Body of pancreas (tissue), 4 donors: Measurements from ENCODE around the gene TMEM91. TPM values are rescaled to one million over a fixed set of nuclear protein-coding genes. Genes with fewer than 3 reads are reported as not detected.

ENCODE experiments used
- ATAC-seq: fragments of 150-250 bp; one replicate; pipeline ENCODE4 v1.9.1; 2016
- DNase-seq, 4 donors: peaks; one replicate each; pipeline ENCODE4 v3.0.0-alpha.2; 2019
- H3K27ac ChIP-seq, 4 donors: fragments of 200-600 bp; sonication (generic); 1 replicate in 3 of 4; 2 replicates in 1 of 4; pipeline versions ENCODE4 v1.5.1 to v1.6.1; 2016 to 2019; ENCODE audit warnings: mild to moderate bottlenecking in 1 of 4, mixed read lengths in 1 of 4, moderate library complexity in 1 of 4
- H3K27me3 ChIP-seq, 2 donors: fragments of 200-600 bp; sonication (generic); one replicate each; pipeline ENCODE4 v1.6.0; 2016; ENCODE audit warnings: mild to moderate bottlenecking in 1 of 2
- H3K36me3 ChIP-seq, 2 donors: fragments of 200-600 bp; sonication (generic); replicated peaks in 1 of 2; 2 replicates each; pipeline ENCODE4 v1.5.1; 2016; ENCODE audit warnings: low read depth in 2 of 2; ENCODE audit not compliant: insufficient read depth in 1 of 2
- H3K4me1 ChIP-seq: fragments of 200-600 bp; sonication (generic); one replicate; pipeline ENCODE4 v1.6.0; 2016
- H3K4me3 ChIP-seq, 2 donors: fragments of 200-600 bp; sonication (generic); 1 replicate in 1 of 2; 2 replicates in 1 of 2; pipeline ENCODE4 v1.5.1; 2016 to 2019
- H3K9me3 ChIP-seq, 3 donors: fragments of 200-600 bp; sonication (generic); 1 replicate in 2 of 3; 2 replicates in 1 of 3; pipeline ENCODE4 v1.5.1; 2016
- CTCF ChIP-seq, 7 experiments: fragments of 450-650 bp in 4 of 7; fragments of 200-600 bp in 3 of 7; sonication (generic) in 3 of 7; IDR thresholded peaks; one replicate each; pipeline ENCODE4 v1.5.1; 2016 to 2019; ENCODE audit warnings: antibody characterized with exemption in 7 of 7
- POLR2A ChIP-seq, 3 donors: fragments of 450-650 bp; IDR thresholded peaks; one replicate each; pipeline ENCODE4 v1.6.1; 2016; ENCODE audit warnings: antibody characterized with exemption in 3 of 3, mild to moderate bottlenecking in 2 of 3
- WGBS, 2 donors: methylation state at CpG; one replicate each; pipeline ENCODE4 v1.1.5; 2017; 5-methylcytosine and 5-hydroxymethylcytosine counted together
- intact Hi-C: fragments of 100-400 bp; cut with DNase I; formaldehyde crosslinking; loops from one replicate; pipeline ENCODE4 v1.15.1; 2023
- total RNA-seq, 2 donors: library from RNA; depleted of rRNA; stranded (reverse); fragments of >200 nt; gene quantifications; one replicate each; pipeline ENCODE4 v1.1.0, GENCODE V29; 2016

The TMEM91 gene
- total RNA-seq, 2 donors from 2014 or later: 7.5 to 15.5 TPM

GRCh38 chr19:41363371-41363752, 13.0 kb upstream of the TMEM91 start:
- Histone ChIP-seq H3K4me1 (peaks cover 41% of the 10 kb centered on the region), H3K36me3 (no peaks in the 10 kb centered on the region), H3K9me3 (no peaks in the 10 kb centered on the region), H3K4me3 (no peak overlapping the region), H3K27me3 (no peaks in the 10 kb centered on the region), H3K27ac (peak overlapping the region; percentile 88 to 95 (median 95))
- no peak for DNase-seq
- 43% methylated on average over 5 to 6 of the region's 6 CpGs for WGBS, 2 donors
- intact Hi-C loops: no loop called here
- no peak for TF ChIP-seq POLR2A (IDR thresholded peaks at IDR 0.05)
- TF ChIP-seq CTCF (IDR thresholded peaks at IDR 0.05): no peak
- no peak for ATAC-seq

DNA sequence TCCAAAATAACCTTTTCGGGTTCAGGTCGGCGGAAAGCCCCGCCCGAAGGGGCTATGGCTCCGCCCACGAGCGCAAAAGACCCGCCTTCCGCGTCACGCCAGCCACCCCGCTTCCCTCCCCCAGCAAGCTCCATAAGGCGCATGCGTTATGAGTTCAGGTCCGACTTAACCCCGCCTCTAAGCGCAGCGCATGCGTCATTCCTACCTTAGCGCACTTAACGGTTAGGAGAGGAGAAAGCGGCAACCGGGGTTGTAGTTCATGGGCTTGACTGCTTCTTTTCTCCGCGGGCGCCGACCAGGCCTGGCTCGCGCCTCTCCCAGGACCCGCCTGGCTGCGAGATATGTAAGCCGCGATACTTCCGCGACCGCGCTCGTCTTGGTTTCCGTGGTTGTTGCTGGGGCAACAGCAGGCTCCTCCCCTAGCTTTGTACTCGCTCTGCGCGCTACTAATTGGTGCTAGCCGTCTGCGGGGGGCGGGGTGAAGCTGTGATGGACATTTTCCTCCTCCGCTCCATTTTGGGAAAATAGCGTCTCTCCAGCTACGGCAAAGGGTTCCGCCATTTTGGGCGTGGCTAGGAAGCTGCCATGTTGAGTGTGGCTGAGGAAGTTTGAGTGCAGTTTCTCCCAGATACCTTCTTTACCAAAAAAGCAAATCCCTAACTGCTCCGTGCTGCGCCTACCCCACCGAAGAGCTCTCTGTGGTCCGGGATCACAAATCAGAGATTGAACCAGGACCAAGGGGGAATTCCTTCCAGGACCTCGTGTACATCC, 12.4 kb upstream of the TMEM91 start, which contains the start of gene B9D2:
Gene B9D2 (minus strand): TSS at position 397 of the 771 bp plus-strand sequence. CDS start 630 bp downstream, outside the sequence.
- peak; percentile 93 for ATAC-seq
- TF ChIP-seq POLR2A (IDR thresholded peaks at IDR 0.05) (peak in 2 of 3 donors; percentile 82 to 90), CTCF (IDR thresholded peaks at IDR 0.05) (peak in 2 of 7 experiments; percentile 0 to 21)

GRCh38 chr19:41364524-41365391, 11.6 kb upstream of the TMEM91 start:
- WGBS, 2 donors: 70% methylated on average over 11 to 14 of the region's 14 CpGs
- no peak for ATAC-seq
- no peaks in the 10 kb centered on the region for H3K36me3 ChIP-seq
- no peak for TF ChIP-seq POLR2A (IDR thresholded peaks at IDR 0.05)
- TF ChIP-seq CTCF (IDR thresholded peaks at IDR 0.05): no peak
- H3K27me3 ChIP-seq: no peaks in the 10 kb centered on the region
- H3K9me3 ChIP-seq: no peaks in the 10 kb centered on the region
- peak overlapping the region; percentile 88 to 95 (median 95) for H3K27ac ChIP-seq
- peak in 1 of 4 donors; percentile 16 for DNase-seq
- H3K4me3 ChIP-seq: peak overlapping the region; percentile 32 to 47
- intact Hi-C loops: no loop called here
- H3K4me1 ChIP-seq: peaks cover 47% of the 10 kb centered on the region

More for the DNA sequence above, 12.4 kb upstream of the TMEM91 start, which contains the start of gene B9D2:
- WGBS, 2 donors: 0% methylated on average over 7 to 56 of the region's 56 CpGs
- H3K27ac ChIP-seq: peak within 1 kb of the TSS; percentile 88 to 95 (median 95)
- H3K27me3 ChIP-seq: no peaks in the 10 kb centered on the region
- peaks cover 47% of the 10 kb centered on the region for H3K4me1 ChIP-seq
- H3K36me3 ChIP-seq: no peaks in the 10 kb centered on the region
- intact Hi-C loops: no loop called here
- peak; percentile 99 for DNase-seq
- peak within 1 kb of the TSS; percentile 32 to 47 for H3K4me3 ChIP-seq
- no peaks in the 10 kb centered on the region for H3K9me3 ChIP-seq

- peaks cover 47% of the 10 kb centered on the region for H3K4me1 ChIP-seq
- TF ChIP-seq POLR2A (IDR thresholded peaks at IDR 0.05) (no peak), CTCF (IDR thresholded peaks at IDR 0.05) (no peak)
- no peak overlapping the region for H3K27ac ChIP-seq
- DNase-seq: no peak
- no peak overlapping the region for H3K4me3 ChIP-seq
- no peak for ATAC-seq
- H3K36me3 ChIP-seq: no peaks in the 10 kb centered on the region
- WGBS, 2 donors: 100% methylated on average over 1 of the region's 1 CpG
- no peaks in the 10 kb centered on the region for H3K9me3 ChIP-seq
- H3K27me3 ChIP-seq: no peaks in the 10 kb centered on the region
- intact Hi-C loops: no loop called here
Measured at GRCh38 chr19:41366089-41366488, 10.2 kb upstream of the TMEM91 start.
